ENCODE results near the gene ZNF609.

ZNF609 gene

GRCh38 chr15:64673866-64674265, 213.5 kb downstream of the ZNF609 start:
- no peak for DNase-seq

DNA sequence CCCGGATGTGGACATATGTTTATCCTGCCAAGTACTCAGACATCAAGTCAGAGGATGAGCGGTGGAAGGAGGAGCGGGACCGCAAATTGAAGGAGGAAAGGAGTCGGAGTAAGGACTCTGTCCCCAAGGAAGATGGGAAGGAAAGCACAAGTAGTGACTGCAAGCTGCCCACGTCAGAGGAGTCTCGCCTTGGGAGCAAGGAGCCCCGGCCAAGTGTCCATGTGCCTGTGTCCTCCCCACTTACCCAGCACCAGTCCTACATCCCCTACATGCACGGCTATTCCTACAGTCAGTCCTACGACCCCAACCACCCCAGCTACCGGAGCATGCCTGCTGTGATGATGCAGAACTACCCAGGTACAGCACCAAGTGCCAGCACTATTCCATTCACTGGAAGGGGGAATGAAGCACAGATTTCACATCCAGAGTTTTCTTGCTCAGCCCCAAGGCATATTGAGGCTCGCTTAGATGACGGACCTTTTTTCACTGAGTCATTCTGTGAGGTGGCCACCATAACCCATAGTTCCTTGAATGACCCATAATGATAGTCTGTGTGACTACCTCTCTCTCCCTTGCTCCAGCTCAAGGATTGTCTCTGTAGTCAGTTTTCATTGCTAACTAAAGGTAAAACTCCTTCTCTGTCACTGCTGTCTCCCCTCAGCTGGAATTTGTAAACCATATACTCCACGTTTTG, 217.9 kb downstream of the ZNF609 start:
- no peak for DNase-seq

GRCh38 chr15:64680097-64680496, 219.7 kb downstream of the ZNF609 start:
- DNase-seq = no peak

DNA sequence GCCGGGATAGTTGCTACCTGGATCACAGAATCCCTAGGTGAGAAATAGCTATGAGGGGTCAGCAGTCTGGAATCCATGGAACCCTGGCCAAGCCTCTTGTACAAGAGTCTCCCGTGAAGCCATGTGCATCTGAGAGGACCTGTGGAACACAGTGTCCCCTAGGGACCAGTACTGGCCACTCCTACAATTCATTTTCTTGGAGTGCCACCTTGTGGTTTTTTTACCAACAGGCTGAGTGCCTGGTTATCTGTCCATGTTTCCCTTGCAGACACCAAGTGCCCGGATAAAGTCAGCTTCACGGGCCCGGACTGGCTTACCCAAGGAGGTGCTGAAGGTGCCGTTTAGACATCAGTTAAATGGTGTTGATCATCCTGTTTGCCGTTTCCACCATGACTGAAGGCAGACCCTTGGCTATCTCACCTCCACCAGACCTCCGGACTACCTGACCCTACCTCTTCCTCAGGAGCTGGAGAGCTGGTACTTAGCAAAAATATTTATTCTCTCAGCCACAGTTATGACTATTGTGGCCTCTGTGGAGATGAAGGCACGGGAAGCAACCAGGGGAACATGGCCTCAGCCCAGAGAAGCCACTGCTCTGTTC, 221.1 kb downstream of the ZNF609 start:
- DNase-seq = peak in 1 of 2 donors; percentile 29

- no peak for DNase-seq
Observed at GRCh38 chr15:64682255-64682654, 221.9 kb downstream of the ZNF609 start.

DNA sequence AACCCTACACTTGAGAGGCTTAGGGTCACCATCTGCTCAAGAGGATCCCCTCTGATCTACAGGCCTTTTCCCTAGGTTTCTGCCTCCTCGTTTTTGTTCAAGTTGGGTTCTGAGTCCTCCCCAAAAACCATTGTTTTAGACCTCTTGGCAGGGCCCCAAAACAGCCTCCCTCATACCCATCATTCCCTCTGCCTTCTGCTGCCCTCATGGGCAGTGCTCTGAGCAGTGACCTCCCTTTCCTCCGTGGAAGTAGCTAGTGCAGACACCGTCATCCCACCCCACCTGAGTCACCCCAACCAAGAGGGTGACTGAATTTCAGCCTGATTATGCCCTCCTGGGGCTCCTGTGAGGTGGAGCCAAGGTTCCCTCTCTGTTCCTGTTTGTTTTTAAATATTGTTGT, 223.0 kb downstream of the ZNF609 start:
- DNase-seq = no peak

DNA sequence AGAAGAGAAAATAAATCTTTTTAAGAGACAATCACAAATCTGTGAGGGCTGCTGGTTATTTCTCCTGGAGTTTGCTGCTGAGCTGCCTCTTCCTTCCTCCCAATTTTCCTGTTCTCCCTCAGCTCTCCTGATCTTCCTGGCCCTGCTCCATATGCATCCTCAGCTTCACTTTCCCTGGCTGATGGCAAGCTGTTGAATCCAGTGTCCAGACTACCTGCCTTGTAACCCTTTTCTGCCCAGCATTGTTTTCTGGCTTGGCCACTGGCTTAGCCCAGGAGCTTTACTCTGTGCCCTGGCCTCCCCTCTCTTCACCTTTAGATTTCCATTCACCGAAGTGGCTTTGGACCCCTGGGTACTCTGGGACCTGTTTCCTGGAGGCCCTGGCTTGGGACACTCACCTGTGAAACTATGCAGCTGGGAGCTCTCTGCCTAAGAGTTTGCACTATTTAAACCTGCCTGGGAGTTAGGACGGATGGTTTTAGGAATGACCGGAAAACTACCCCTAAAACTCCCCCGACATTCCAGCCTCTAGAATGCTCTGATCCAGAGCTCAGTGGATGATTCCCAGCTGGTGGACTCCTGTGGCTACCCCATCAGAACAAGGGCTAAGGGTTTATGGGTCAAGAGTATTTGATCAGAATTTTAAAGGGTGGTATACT, 225.0 kb downstream of the ZNF609 start:
- no peak for DNase-seq

- peak; percentile 22 to 59 for DNase-seq
Observed at GRCh38 chr15:64686130-64686735, 225.9 kb downstream of the ZNF609 start.

DNA sequence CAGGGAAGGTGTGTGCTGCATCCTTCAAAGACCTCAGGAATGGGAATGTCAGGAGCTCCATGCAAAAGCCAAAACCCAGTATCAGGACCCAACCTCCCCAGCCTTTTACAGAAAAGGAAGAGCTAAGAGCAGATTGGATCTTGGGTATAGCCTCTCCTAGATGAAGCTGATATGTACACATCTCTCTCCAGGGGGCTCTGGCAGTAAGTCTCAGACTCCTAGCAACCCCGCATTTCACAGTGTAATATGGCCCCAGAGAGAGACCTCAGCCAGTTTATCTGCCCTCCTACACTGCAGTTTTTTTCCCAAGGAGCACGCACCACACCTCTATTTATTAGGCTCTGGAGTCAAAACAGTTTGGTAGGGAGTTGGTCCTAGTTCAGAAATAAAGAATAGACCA, 226.8 kb downstream of the ZNF609 start:
- no peak for DNase-seq

GRCh38 chr15:64687688-64688087, 227.3 kb downstream of the ZNF609 start:
- DNase-seq = no peak

DNA sequence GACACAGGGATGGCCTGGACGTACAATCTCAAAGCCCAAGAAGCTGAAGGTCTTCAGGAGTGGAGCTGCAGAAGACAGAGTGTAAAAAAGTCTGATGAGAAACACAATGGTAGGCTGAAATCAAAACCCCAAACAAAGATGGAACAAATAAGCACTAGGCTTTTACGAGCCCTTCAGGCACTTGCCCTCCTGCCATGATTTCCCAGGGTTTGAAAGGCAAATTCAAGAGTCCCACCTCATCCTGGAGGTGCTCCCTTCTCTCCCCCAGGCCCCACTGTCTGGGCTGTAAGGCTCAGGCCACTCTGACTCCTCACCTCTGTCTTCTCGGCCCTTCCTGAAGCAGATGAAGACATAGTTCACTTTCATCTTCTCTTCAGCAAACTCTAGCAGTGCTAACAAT, 228.4 kb downstream of the ZNF609 start:
- no peak for DNase-seq

GRCh38 chr15:64690008-64690407, 229.6 kb downstream of the ZNF609 start:
- no peak for DNase-seq

- DNase-seq = no peak
Observed at GRCh38 chr15:64690578-64691296, 230.4 kb downstream of the ZNF609 start.

GRCh38 chr15:64691896-64692565, 231.7 kb downstream of the ZNF609 start:
- peak in 1 of 2 donors; percentile 41 for DNase-seq

GRCh38 chr15:64693134-64693533, 232.8 kb downstream of the ZNF609 start:
- peak in 1 of 2 donors; percentile 36 for DNase-seq

DNA sequence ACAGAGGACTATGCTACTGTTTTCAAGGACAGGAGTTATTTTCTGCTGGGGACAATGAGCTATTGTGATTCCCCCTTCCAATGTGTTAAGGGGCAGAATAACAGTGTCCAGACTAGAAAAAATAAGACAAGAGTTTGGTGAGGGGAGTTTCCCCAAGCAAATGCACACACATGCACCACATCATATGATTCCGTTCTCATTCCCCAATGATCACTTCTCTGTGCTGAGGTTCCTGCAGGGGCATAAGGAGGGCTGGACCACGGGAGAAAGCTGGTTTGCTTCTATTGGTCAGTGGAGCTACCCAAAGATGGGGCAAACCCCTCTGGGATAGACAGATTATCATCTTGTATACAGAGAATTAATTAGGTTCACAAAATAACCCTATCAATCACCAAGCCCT, 234.4 kb downstream of the ZNF609 start:
- DNase-seq = no peak

- DNase-seq = peak in 1 of 2 donors; percentile 63
Observed at GRCh38 chr15:64695561-64695992, 235.2 kb downstream of the ZNF609 start.

GRCh38 chr15:64696481-64696880, 236.1 kb downstream of the ZNF609 start:
- no peak for DNase-seq

GRCh38 chr15:64697911-64698369, 237.6 kb downstream of the ZNF609 start:
- no peak for DNase-seq

GRCh38 chr15:64698823-64699222, 238.4 kb downstream of the ZNF609 start:
- DNase-seq = no peak

DNA sequence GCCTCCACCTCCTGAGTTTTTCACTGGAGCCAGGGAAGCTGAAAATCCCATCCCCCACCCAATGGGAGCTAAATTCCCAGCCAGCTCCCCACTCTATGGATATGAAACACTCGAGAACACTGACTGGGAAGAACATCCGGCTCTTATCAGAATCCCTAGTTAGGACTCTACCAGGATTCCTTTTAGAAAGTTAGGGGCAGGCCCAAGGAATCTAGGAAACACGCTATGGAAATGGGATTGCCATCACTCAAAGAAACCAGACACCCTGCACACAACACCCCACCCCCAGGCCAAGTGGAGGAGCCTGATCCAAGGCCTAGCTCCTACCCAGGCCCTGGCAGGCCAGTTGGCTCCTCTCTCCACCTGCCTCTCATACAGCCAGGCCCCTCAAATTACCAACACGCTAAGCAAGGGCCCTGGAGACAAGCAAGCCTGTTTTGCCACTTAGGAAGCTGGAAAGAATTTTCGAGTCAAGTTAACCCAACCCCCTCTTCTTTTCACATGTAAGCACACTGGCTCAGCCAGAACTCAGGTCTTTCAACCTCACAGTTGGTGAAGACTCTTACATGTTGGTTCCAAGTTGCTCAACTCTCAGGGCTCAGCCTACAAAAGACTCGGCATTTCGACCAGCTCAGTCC, 239.5 kb downstream of the ZNF609 start:
- no peak for DNase-seq

- DNase-seq = no peak
Observed at GRCh38 chr15:64701051-64701450, 240.7 kb downstream of the ZNF609 start.

Data from CD4-positive, alpha-beta T cell treated with Interferon alpha-2 for 1 hour (primary cell).